Measurements from ENCODE around the gene FAM3A. TPM values are rescaled to one million over a fixed set of nuclear protein-coding genes. Genes with fewer than 3 reads are reported as not detected.
A peak's percentile ranks its signal among the peaks of the same experiment; 100 is the strongest.

FAM3A gene
- total and polyA plus RNA-seq, 10 of the 15 experiments (the other 5 are each of a cell fraction or from before 2014, with no cell fraction given) = 0.29 to 21.1 (median 11.4) TPM

- TF ChIP-seq SMC3 (IDR thresholded peaks at IDR 0.05; ENCODE audit: borderline replicate concordance, low read length) = no peak
- TF ChIP-seq IKZF1 (conservative IDR thresholded peaks at IDR 0.05) = 0 out of 2 replicates have a peak, but pooled peaks have one; percentile 11
- TF ChIP-seq YY1 (IDR thresholded peaks at IDR 0.05; ENCODE audit: low read depth, low read length) = 0 out of 2 replicates have a peak, but pooled peaks have one; percentile 9
- TF ChIP-seq ELK1 (IDR thresholded peaks at IDR 0.05; ENCODE audit: low read depth, low read length) = no peak
- TF ChIP-seq GATAD2B (conservative IDR thresholded peaks at IDR 0.05; ENCODE audit: low read depth) = 0 out of 2 replicates have a peak, but pooled peaks have one; percentile 10
- 0 out of 2 replicates have a peak, but pooled peaks have one; percentile 13 for TF ChIP-seq ATF7 (IDR thresholded peaks at IDR 0.05; ENCODE audit: low read depth)
- no peak for TF ChIP-seq PML (IDR thresholded peaks at IDR 0.05; ENCODE audit: low read length)
- TF ChIP-seq NKRF (conservative IDR thresholded peaks at IDR 0.05) = peak; percentile 47; the same call in 1 of the 2 replicates
- 0 out of 2 replicates have a peak, but pooled peaks have one; percentile 16 for TF ChIP-seq PAX5 (IDR thresholded peaks at IDR 0.05; ENCODE audit: borderline replicate concordance, low read depth, low read length)
- peak; percentile 64; the same call in 1 of the 2 replicates for TF ChIP-seq LARP7 (IDR thresholded peaks at IDR 0.05)
- 0 out of 2 replicates have a peak, but pooled peaks have one; percentile 8 for TF ChIP-seq NR2F1 (conservative IDR thresholded peaks at IDR 0.05)
- no peak for TF ChIP-seq ZNF384 (IDR thresholded peaks at IDR 0.05; ENCODE audit: borderline replicate concordance, low read depth, low read length)
- peak in 1 of 2 experiments; percentile 70; a peak in 2 of 3 replicates for TF ChIP-seq EGR1 (IDR thresholded peaks at IDR 0.05; ENCODE audit: borderline replicate concordance in 1 of 2, low read depth in 2 of 2, low read length in 2 of 2)
- no peak for TF ChIP-seq ZSCAN29 (IDR thresholded peaks at IDR 0.05)
- peak; percentile 66 for TF ChIP-seq POLR2A (IDR thresholded peaks at IDR 0.05; ENCODE audit: low read depth, low read length)
- RAD21 ChIA-PET (ENCODE audit: unreplicated experiment) = interaction anchor here (0.6 to 1.5 kb wide), 4 partner anchors 8 to 40 kb away, joined by 3 to 4 read pairs (median 4); no protein-coding TSS in a partner anchor
- CTCF ChIA-PET = interaction anchor here (0.8 to 2.1 kb wide), 2 partner anchors 41 to 114 kb away, joined by 3 to 6 read pairs; no protein-coding TSS in a partner anchor
- H3K36me3 ChIP-seq (ENCODE audit: control insufficient read depth in 2 of 2, insufficient read depth in 2 of 2, low read length in 1 of 2) = peaks cover 0 to 2% of the 10 kb centered on the region in 2 experiments; a peak in 2 of 4 replicates
- FAIRE-seq (no peak), ATAC-seq (peak; percentile 44), DNase-seq (ENCODE audit: low read depth, low spot score) (no peak)
- H3K27me3 ChIP-seq (replicated peaks in 1 of 2; ENCODE audit: control insufficient read depth in 2 of 2, insufficient read depth in 2 of 2, low read length in 1 of 2) = no peaks in the 10 kb centered on the region
- 37% methylated on average over 30 of the region's 95 CpGs for WGBS (ENCODE audit: insufficient coverage, insufficient replicate concordance, low lambda C conversion rate, missing lambda C conversion rate)
- no peaks in the 10 kb centered on the region; the same call in 2 of the 3 replicates for H3K9me3 ChIP-seq (replicated peaks; ENCODE audit: control insufficient read depth, insufficient read depth, low read length)
- POLR2A ChIA-PET = interaction anchor here (0.6 to 1.5 kb wide), 7 partner anchors 8 to 43 kb away, joined by 3 to 7 read pairs (median 4); partner anchors contain the start of genes FAM50A and LAGE3
- no peaks in the 10 kb centered on the region for H4K20me1 ChIP-seq (ENCODE audit: control insufficient read depth, insufficient read depth)
- H3K27ac ChIP-seq (ENCODE audit: control insufficient read depth, insufficient read depth) = peak within 1 kb of the TSS; percentile 42
- peak within 1 kb of the TSS; percentile 19 for H2AFZ ChIP-seq (ENCODE audit: control insufficient read depth, low read depth, low read length)
- intact Hi-C loops (cut with micrococcal nuclease; ENCODE audit: unreplicated experiment) (no loop called here), in situ Hi-C loops (cut with MboI) (no loop called here)
- H3K4me2 ChIP-seq (ENCODE audit: control insufficient read depth, insufficient read depth) = peak within 1 kb of the TSS; percentile 77
- SMC1A ChIA-PET (ENCODE audit: uncharacterized antibody, unreplicated experiment) = interaction anchor here (1.1 to 1.6 kb wide), 3 partner anchors 10 to 88 kb away, joined by 3 to 7 read pairs (median 4); partner anchors contain the start of gene RPL10
- no TSS peak for BruUV-seq (replicated peaks)
- peaks cover 8% of the 10 kb centered on the region; the same call in 1 of the 2 replicates for H3K4me1 ChIP-seq (ENCODE audit: control insufficient read depth, insufficient read depth, low read length)
- peaks cover 21% of the 10 kb centered on the region for H3K79me2 ChIP-seq (ENCODE audit: control insufficient read depth, insufficient read depth, low read length)
- peak within 1 kb of the TSS; percentile 75 for H3K9ac ChIP-seq (ENCODE audit: control insufficient read depth, insufficient read depth, low read length)
- peak within 1 kb of the TSS; percentile 64 for H3K4me3 ChIP-seq
Measured at GRCh38 chrX:154486396-154487207, 29.4 kb downstream of the FAM3A start, which contains the start of gene UBL4A. TSS of gene UBL4A (minus strand) at chrX:154486615. CDS start at chrX:154486584, 31 bp downstream.
